HL-60 (cell line): ENCODE data around the gene ZNF513.

ENCODE experiments used
- DNase-seq, 2 experiments: peaks; one replicate each; pipeline ENCODE4 v3.0.0-alpha.2; 2010 to 2020; ENCODE audit warnings: low read depth in 1 of 2, low spot score in 1 of 2
- H3K27ac ChIP-seq: fragments of 250-450 bp; sonication (Bioruptor Pico); replicated peaks from 2 replicates; pipeline ENCODE4 v1.5.1; 2020; ENCODE audit warnings: mild to moderate bottlenecking, moderate library complexity
- H3K27me3 ChIP-seq: fragments of 250-450 bp; sonication (Bioruptor Pico); 2 replicates; pipeline ENCODE4 v1.5.1; 2021; ENCODE audit warnings: mild to moderate bottlenecking, moderate library complexity; ENCODE audit not compliant: insufficient read depth, poor library complexity, severe bottlenecking
- H3K4me3 ChIP-seq: replicated peaks from 2 replicates; pipeline ENCODE4 v1.5.1; 2011; ENCODE audit warnings: mild to moderate bottlenecking, control low read depth, low read length; ENCODE audit not compliant: insufficient read depth
- GABPA ChIP-seq: IDR thresholded peaks from 2 replicates; pipeline ENCODE4 v1.6.1; 2012; ENCODE audit warnings: low read depth
- POLR2AphosphoS5 ChIP-seq: IDR thresholded peaks from 2 replicates; pipeline ENCODE4 v1.6.1; 2012; ENCODE audit warnings: low read depth
- REST ChIP-seq: IDR thresholded peaks from 2 replicates; pipeline ENCODE4 v1.6.1; 2012; ENCODE audit warnings: low read depth; ENCODE audit not compliant: insufficient replicate concordance
- SPI1 ChIP-seq: IDR thresholded peaks from 2 replicates; pipeline ENCODE4 v1.6.1; 2012; ENCODE audit warnings: low read depth, mild to moderate bottlenecking, borderline replicate concordance
- TF ChIP-seq, protein P1 (sequence below): IDR thresholded peaks from one replicate; pipeline ENCODE4 v1.5.1; 2011; ENCODE audit warnings: low read length, control low read depth, inconsistent platforms; ENCODE audit not compliant: insufficient read depth

Gene ZNF513

DNA sequence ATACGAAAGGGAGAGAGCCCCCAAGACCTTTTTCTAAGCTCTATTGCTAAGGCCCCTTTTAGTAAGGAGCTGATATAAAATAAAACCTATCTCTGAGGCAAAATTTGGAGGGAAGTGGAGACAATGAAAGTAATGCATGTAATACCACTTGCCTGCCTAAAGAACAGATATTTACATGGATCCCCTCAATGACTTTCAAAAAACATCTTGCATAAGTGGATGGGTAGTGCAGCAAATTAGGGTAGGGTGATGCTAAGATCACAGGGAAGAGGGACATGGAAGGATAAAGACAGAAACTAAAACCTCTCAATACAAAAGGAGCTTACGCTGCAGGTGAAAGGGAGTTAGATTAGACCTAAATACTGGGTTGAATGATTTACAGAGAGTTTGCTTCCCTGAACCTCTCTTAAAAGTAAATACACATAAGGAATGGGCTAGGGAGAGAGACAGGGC, 1.1 kb downstream of the ZNF513 start:
- H3K4me3 ChIP-seq = peak overlapping the region; percentile 77
- DNase-seq = no peak
- H3K27me3 ChIP-seq = no peaks in the 10 kb centered on the region
- TF ChIP-seq GABPA = no peak
- TF ChIP-seq, protein P1, sequence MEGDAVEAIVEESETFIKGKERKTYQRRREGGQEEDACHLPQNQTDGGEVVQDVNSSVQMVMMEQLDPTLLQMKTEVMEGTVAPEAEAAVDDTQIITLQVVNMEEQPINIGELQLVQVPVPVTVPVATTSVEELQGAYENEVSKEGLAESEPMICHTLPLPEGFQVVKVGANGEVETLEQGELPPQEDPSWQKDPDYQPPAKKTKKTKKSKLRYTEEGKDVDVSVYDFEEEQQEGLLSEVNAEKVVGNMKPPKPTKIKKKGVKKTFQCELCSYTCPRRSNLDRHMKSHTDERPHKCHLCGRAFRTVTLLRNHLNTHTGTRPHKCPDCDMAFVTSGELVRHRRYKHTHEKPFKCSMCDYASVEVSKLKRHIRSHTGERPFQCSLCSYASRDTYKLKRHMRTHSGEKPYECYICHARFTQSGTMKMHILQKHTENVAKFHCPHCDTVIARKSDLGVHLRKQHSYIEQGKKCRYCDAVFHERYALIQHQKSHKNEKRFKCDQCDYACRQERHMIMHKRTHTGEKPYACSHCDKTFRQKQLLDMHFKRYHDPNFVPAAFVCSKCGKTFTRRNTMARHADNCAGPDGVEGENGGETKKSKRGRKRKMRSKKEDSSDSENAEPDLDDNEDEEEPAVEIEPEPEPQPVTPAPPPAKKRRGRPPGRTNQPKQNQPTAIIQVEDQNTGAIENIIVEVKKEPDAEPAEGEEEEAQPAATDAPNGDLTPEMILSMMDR = no peak
- TF ChIP-seq REST = no peak
- peak overlapping the region; percentile 70 for H3K27ac ChIP-seq

- no peak overlapping the region for H3K4me3 ChIP-seq
- H3K27me3 ChIP-seq = no peaks in the 10 kb centered on the region
- TF ChIP-seq, protein P1 = no peak
- no peak for DNase-seq
- H3K27ac ChIP-seq = peak overlapping the region; percentile 70
Observed at GRCh38 chr2:27378809-27379290, 1.7 kb downstream of the ZNF513 start.

GRCh38 chr2:27378096-27378808, 2.3 kb downstream of the ZNF513 start:
- DNase-seq = peak in 1 of 2 experiments; percentile 30
- Histone ChIP-seq H3K27ac (no peak overlapping the region), H3K4me3 (no peak overlapping the region), H3K27me3 (no peaks in the 10 kb centered on the region)
- TF ChIP-seq REST = no peak
- TF ChIP-seq, protein P1 = peak; percentile 3
- peak; percentile 63; the same call in 1 of the 2 replicates for TF ChIP-seq POLR2AphosphoS5
- no peak for TF ChIP-seq GABPA
- no peak for TF ChIP-seq SPI1

- no peak overlapping the region for H3K27ac ChIP-seq
- no peaks in the 10 kb centered on the region for H3K27me3 ChIP-seq
- TF ChIP-seq POLR2AphosphoS5 (peak; percentile 56; the same call in 1 of the 2 replicates), SPI1 (no peak), REST (no peak)
- no peak for DNase-seq
- no peak overlapping the region for H3K4me3 ChIP-seq
Observed at GRCh38 chr2:27377618-27378095, 2.9 kb downstream of the ZNF513 start.
